AG04449 (cell line): ENCODE measurements around the gene TOPAZ1.

ENCODE experiments used
- CTCF ChIA-PET: fragments of 350-600 bp; formaldehyde crosslinking; extraction: SDS; loops from one replicate; lab custom pipeline; 2021; ENCODE audit warnings: antibody characterized with exemption; lab: Yijun Ruan, JAX
- POLR2A ChIA-PET: fragments of 400-600, 350-600 bp; formaldehyde crosslinking; extraction: SDS; loops from one replicate; lab custom pipeline; 2020; ENCODE audit warnings: antibody characterized with exemption, inconsistent platforms; lab: Yijun Ruan, JAX
- DNase-seq: peaks from one replicate; pipeline ENCODE4 v3.0.0-alpha.2; 2010; ENCODE audit warnings: low read depth, low spot score
- H3K4me3 ChIP-seq: 2 replicates; pipeline ENCODE4 v1.5.1; 2011; ENCODE audit warnings: low read depth, mild to moderate bottlenecking, control low read depth, low read length
- CTCF ChIP-seq: IDR thresholded peaks from one replicate; pipeline ENCODE4 v1.5.1; 2011; ENCODE audit warnings: mild to moderate bottlenecking, moderate library complexity, low read length, control low read depth, inconsistent platforms; ENCODE audit not compliant: insufficient read depth; ENCODE audit errors: missing control alignments

The TOPAZ1 gene

GRCh38 chr3:44277925-44278324 lies 36.2 kb downstream of the TOPAZ1 start:
- no peak overlapping the region for H3K4me3 ChIP-seq
- no peak for DNase-seq
- POLR2A ChIA-PET: no interaction called here
- CTCF ChIA-PET: no interaction called here
- no peak for TF ChIP-seq CTCF

DNA sequence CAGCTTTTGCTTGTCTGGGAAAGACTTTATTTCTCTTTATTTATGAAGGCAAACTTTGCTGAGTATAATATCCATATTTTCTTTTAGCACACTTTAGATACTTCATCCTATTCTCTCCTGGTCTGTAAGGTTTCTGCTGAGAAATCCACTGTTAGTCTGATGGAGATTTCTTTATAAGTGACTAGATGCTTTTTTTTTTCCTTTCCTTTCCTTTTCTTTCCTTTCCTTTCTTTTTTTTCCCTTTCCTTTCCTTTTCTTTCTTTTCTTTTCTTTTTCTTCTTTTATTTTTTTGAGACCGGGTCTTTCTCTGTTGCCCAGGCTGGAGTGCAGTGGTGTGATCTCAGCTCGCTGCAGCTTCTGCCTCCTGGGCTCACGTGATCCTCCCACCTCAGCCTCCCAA lies 38.4 kb downstream of the TOPAZ1 start:
- no peak overlapping the region for H3K4me3 ChIP-seq
- ChIA-PET CTCF (no interaction called here), POLR2A (no interaction called here)
- no peak for DNase-seq
- no peak for TF ChIP-seq CTCF

- POLR2A ChIA-PET: no interaction called here
- TF ChIP-seq CTCF: no peak
- no peak for DNase-seq
- CTCF ChIA-PET: no interaction called here
- no peak overlapping the region for H3K4me3 ChIP-seq
These were observed 38.9 kb downstream of the TOPAZ1 start for GRCh38 chr3:44280631-44281030.

DNA sequence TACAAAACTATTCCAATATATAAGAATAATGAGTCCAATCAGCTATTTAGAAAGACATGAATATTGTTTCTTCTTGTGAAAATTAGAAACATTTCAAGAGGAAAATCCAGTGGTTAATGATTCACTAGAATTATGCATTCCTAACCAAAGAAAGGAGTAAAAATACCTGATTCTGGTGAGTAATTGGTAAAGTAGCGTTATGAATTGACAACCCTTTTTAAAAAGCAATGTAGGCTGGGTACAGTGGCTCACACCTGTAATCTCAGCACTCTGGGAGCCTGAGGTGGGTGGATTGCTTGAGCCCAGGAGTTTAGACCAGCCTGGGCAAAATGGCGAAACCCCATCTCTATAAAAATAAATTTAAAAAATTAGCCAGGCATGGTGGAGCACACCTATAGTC lies 43.3 kb downstream of the TOPAZ1 start:
- ChIA-PET POLR2A (no interaction called here), CTCF (no interaction called here)
- no peak for DNase-seq
- TF ChIP-seq CTCF: no peak
- no peak overlapping the region for H3K4me3 ChIP-seq

GRCh38 chr3:44289882-44290462 lies 48.3 kb downstream of the TOPAZ1 start:
- CTCF ChIA-PET: no interaction called here
- no peak overlapping the region for H3K4me3 ChIP-seq
- no peak for DNase-seq
- POLR2A ChIA-PET: no interaction called here
- no peak for TF ChIP-seq CTCF

DNA sequence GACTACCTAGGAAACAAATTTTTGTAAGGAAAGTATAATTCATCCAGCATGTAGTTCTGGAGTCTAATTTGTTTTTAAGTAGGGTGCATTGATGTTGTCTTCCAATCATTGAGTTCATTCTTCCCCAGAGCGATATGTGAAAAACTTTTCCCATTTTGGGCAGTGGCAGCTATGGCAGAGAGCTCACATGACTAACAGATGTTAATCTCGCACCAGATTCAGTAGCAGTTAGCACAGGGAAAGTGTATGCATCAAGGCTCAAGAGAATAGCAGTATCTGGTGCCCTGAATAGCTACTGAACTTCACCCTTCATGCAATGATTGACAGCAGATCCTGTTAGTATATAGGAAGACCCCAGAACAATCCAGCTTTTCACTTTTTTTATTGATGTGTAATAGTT lies 50.6 kb downstream of the TOPAZ1 start:
- ChIA-PET POLR2A (no interaction called here), CTCF (interaction anchor here (1.2 kb wide), 1 partner anchor 30 kb away, joined by 3 read pairs; no protein-coding TSS in a partner anchor)
- H3K4me3 ChIP-seq: no peak overlapping the region
- no peak for TF ChIP-seq CTCF
- DNase-seq: no peak
